Lower leg skin (tissue), 3 donors: Measurements from ENCODE around the gene ABCC10.

ENCODE experiments used
- POLR2A ChIP-seq, 2 donors: fragments of 450-650 bp; IDR thresholded peaks; one replicate each; pipeline ENCODE4 v1.6.1; 2016 to 2017; ENCODE audit warnings: antibody characterized with exemption in 2 of 2, mild to moderate bottlenecking in 1 of 2, moderate library complexity in 1 of 2
- TF ChIP-seq, protein P1 (sequence below), 3 donors: fragments of 450-650 bp; IDR thresholded peaks; one replicate each; pipeline ENCODE4 v1.5.1; 2016; ENCODE audit warnings: antibody characterized with exemption in 3 of 3, mild to moderate bottlenecking in 3 of 3, moderate library complexity in 2 of 3

DNA sequence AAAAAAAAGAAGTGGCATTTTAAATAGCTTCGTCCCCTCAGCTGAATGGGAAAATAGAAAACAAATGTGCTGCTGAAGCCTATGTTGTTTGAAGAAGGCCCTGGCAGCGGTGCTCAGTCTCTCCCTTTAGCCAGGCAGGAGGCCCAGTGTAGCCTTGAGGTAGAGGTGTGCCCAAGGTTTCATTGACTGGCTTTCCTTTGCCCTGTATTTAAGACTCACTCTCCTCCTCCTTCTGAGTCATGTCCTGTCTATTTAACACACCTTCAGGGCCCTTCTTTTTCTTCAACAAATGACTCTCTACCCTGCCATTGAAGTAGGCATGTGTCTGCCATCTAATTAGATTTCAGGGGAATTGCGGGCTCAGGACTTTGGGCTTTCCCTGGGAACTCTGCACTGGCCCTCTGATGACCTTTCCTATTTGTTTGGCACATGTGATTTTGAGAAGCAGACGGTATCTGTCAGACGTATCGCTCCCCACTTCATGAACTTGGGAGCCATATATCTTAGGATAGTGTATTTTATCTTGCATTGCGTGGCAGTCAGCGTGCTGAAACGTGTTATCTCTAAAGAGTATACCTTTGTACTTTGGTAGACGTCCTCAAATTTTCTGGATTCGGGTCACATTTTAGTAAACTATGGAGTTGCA, 54.4 kb downstream of the ABCC10 start:
- TF ChIP-seq, protein P1, sequence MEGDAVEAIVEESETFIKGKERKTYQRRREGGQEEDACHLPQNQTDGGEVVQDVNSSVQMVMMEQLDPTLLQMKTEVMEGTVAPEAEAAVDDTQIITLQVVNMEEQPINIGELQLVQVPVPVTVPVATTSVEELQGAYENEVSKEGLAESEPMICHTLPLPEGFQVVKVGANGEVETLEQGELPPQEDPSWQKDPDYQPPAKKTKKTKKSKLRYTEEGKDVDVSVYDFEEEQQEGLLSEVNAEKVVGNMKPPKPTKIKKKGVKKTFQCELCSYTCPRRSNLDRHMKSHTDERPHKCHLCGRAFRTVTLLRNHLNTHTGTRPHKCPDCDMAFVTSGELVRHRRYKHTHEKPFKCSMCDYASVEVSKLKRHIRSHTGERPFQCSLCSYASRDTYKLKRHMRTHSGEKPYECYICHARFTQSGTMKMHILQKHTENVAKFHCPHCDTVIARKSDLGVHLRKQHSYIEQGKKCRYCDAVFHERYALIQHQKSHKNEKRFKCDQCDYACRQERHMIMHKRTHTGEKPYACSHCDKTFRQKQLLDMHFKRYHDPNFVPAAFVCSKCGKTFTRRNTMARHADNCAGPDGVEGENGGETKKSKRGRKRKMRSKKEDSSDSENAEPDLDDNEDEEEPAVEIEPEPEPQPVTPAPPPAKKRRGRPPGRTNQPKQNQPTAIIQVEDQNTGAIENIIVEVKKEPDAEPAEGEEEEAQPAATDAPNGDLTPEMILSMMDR (IDR thresholded peaks at IDR 0.05): no peak
- TF ChIP-seq POLR2A (IDR thresholded peaks at IDR 0.05): no peak
